Eye (tissue), 1 donor: ENCODE results near the gene GRIK2.
A peak's percentile ranks its signal among the peaks of the same experiment; 100 is the strongest.

ENCODE experiments used
- DNase-seq: peaks from one replicate; pipeline ENCODE4 v3.0.0-alpha.2; 2015

GRIK2 gene

GRCh38 chr6:101728388-101728787, 334.9 kb downstream of the GRIK2 start:
- no peak for DNase-seq

GRCh38 chr6:101728956-101729355, 335.4 kb downstream of the GRIK2 start:
- no peak for DNase-seq

DNA sequence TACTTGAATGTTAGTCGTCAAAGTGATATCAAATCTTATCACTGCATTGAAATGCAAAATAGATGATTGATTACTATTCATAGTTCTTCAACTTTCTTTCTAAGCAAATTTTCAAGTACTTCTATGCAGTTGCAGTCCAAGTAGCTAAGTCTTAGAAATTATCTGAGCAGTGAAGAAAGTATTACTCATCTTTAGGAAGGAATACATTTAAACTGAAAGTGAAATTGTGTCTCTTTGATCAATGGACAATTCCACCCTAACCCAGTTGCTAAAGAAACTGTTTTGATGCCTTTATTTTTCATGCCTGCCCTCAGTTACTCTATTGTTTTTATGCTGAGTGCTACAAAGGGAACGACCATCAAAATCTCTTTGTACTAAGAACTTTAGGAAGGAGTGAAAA, 337.4 kb downstream of the GRIK2 start:
- no peak for DNase-seq

DNA sequence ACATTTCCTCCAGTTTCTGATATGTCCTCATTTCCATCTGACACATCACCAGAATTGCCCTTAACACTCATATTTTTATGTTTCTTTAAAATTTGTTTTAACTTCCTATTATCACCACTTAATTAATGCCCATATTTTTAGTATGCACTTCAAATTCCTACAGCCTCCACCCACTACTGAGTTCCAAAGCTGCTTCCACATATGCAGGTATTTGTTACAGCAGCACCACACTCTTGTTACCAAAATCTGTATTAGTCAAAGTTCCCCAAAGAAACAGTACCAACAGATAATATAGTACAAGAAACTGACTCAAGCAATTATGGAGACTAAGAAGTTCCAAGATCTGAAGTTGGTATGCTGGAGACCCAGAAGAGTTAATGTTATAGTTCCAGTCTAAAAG, 340.4 kb downstream of the GRIK2 start:
- DNase-seq: no peak

DNA sequence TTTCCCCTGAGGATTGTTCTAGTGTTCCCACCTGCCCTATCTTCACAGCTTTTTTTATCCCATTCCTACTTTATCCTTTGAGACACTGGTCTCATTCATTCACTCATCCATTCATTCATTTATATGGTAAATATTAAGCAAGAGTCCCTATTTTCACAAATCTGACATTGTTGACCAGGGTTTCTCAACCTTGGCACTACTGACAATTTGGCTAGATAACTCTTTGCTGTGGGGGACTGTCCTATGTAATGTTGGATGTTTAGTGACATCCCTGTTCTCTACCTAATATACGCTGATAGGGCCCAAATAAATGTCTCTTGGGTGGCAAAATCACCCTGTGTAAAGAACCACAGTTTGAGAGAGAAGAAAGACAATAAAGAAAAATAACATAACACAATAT, 345.0 kb downstream of the GRIK2 start:
- DNase-seq: no peak

GRCh38 chr6:101740631-101741030, 347.1 kb downstream of the GRIK2 start:
- DNase-seq: no peak

DNA sequence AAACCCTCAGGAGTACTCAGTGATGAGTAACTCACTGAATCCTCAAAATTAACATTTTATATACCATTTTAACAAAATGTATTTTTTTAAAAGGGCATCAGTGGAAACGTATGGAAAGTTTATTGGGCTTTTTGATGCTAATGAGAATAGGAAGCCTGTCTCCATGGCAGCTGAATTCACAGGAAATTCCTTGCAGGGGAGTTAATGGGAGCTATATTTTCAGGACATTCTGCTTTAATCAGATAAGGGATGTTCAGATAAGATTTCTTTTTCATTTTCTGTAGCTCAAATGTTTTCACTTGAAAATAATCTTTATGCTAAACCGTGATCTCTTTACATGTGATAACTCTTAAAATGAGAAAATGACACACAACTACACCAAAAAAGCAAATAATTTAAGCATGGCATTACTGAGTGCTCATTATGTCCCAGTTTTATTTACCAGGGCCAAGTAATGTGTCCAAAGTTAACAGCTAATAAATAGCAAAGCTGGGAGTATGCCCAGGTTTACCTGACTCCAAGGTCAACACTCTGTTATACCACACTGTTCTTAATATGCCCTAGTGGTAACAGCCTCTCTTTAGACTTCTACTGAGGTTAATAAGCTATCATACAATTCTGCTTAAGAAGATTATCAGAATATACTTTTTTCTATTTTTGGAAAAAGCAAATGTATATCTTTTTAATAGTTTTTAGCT, 348.1 kb downstream of the GRIK2 start:
- DNase-seq: no peak

DNA sequence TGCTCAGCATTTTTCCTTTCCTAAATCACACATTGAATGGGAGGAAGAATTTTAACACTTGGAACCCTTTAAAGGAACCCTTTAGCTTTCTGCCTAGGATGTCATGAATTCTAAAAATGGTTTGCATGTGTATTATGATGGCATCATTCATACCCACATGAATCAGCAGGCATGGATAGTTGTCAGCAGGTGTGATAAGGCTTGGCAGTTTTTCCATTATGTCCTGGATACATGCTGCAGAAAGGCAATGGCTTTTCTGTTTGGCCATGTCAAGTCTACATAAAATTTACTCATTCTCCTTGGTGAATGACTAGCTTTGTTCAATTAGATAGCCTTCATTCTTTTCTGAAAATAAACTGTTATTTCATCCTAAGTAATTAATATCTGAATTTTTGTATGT, 353.7 kb downstream of the GRIK2 start:
- DNase-seq: no peak

GRCh38 chr6:101747716-101748115, 354.2 kb downstream of the GRIK2 start:
- no peak for DNase-seq

GRCh38 chr6:101755931-101756330, 362.4 kb downstream of the GRIK2 start:
- no peak for DNase-seq

- no peak for DNase-seq
Measured at GRCh38 chr6:101758368-101758767, 364.9 kb downstream of the GRIK2 start.

GRCh38 chr6:101760843-101761621, 367.5 kb downstream of the GRIK2 start:
- DNase-seq: peak; percentile 59

GRCh38 chr6:101762851-101763250, 369.3 kb downstream of the GRIK2 start:
- no peak for DNase-seq

GRCh38 chr6:101765281-101765680, 371.8 kb downstream of the GRIK2 start:
- no peak for DNase-seq

GRCh38 chr6:101770116-101770515, 376.6 kb downstream of the GRIK2 start:
- no peak for DNase-seq

DNA sequence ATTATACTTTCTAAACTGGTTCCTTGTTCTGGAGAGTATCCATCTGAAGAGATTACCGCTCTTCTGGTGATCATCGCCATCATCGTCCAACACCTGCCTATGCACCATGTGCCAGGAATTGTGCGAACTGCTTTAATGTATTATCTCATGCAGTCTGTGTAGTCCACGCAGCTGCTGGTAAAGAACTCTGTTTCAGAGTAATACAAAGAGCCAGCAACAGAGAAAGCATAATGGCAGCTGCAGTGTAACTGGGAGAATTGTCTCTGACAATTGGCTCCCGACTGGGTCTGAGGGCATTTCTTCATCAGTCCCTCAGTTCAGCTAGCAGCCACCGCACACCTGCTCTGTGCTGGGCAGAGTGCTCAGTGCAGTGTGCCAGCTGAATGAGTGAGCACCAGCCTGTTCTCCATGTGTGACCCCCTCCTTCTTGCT, 383.4 kb downstream of the GRIK2 start:
- DNase-seq: no peak

- DNase-seq: no peak
Measured at GRCh38 chr6:101777646-101778045, 384.1 kb downstream of the GRIK2 start.

DNA sequence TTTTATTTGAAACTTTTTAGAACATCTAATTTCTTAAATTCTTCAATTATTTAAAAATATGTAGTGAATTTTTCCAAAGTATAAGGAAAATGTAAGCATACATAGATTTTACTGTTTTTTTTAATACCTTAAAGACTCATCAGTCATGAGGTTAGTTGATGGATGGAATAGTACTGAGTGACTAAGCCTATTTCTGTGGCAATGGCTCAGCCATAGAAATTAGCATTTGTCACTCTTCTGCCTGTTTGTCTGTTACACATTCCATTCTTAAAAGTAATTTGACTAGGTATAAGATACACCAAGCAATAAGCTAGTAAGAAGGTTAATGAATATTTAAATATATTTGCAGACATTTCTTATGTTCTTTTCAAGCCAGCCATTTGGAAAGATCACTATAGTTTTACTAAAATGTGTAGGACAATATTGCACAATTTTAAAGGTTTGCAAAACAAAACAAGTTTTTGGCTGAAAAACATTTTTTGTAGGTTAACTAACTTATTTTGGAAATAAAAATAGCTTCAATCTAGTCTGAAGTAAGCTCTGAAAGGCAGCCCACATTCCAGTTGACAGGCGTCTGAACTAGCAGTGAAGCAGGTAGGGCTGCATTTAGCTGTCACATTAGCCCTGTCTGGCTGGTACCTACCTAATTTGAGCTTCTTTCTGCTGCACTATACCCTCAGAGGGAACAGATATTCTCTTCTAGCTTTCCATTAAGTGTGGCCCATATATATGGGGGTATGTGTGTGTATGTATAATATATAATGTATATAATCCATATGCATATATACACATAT, 385.7 kb downstream of the GRIK2 start:
- DNase-seq: no peak

DNA sequence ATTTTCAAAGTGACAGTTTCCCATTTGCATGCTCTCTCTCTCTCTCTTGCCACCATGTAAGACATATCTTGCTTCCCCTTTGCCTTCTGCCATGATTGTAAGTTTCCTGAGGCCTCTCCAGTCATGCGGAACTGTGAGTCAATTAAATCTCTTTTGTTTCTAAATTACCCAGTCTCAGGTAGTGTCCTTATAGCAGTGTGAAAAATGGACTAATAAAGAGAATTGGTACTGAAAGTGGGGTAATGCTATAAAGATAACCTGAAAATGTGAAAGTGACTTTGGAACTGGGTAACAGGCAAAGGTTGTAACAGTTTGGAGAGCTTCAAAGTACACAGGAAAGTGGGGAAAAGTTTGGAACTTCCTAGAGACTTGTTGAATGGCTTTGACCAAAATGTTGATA, 389.8 kb downstream of the GRIK2 start:
- DNase-seq: no peak

DNA sequence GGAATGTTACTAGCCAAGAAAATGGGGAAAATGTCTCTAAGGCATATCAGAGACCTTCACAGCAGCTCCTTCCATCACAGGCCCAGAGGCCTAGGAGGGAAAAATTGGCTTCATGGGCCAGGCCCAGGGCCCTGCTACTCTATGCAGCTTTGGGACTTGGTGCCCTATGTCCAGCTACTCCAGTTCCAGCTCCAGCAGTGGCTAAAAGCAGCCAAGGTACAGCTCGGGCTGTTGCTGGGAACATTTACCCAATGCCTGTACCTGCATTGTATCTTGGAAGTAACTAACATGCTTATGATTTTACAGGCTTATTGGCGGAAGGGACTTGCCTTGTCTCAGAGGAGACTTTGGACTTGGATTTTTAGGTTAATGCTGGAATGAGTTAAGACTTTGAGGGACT, 390.6 kb downstream of the GRIK2 start:
- DNase-seq: no peak

- DNase-seq: no peak
Measured at GRCh38 chr6:101799531-101799930, 406.0 kb downstream of the GRIK2 start.

GRCh38 chr6:101800598-101800997, 407.1 kb downstream of the GRIK2 start:
- no peak for DNase-seq

GRCh38 chr6:101803136-101803535, 409.6 kb downstream of the GRIK2 start:
- DNase-seq: no peak

DNA sequence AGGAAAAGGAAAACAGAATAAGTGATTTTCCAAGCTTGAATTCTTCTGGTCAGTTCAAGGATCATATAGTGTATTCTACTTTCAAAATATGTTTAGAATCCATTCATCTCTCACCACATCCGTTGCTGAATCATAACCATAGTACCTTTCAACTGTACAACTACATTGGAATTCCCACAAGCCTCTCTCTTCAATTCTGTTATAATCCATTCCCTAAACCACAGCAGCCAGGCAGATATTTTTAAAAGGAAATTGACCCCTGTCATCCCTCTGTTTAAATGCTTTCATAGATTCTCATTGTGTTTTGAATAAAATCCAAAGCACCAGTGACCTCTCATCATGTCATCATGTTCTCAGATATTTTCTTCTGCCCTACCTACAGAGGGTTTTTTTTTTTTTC, 412.7 kb downstream of the GRIK2 start:
- no peak for DNase-seq
